SK-N-SH (cell line): ENCODE measurements around the gene CRYBG2. TPM values are rescaled to one million over a fixed set of nuclear protein-coding genes. Genes with fewer than 3 reads are reported as not detected.

Experiments
- CTCF ChIA-PET: fragments of 300-600, 350-600 bp; formaldehyde crosslinking; extraction: SDS; loops from one replicate; lab custom pipeline; 2021; lab: Yijun Ruan, JAX
- POLR2A ChIA-PET: fragments of 350-600 bp; sonication (Branson Sonifier 250); formaldehyde crosslinking; extraction: SDS; loops from one replicate; lab custom pipeline; 2020; ENCODE audit warnings: antibody characterized with exemption, inconsistent platforms; lab: Yijun Ruan, JAX
- DNase-seq: peaks from one replicate; pipeline ENCODE4 v3.0.0; 2012
- H2AFZ ChIP-seq: fragments of 200-600 bp; sonication (generic); 2 replicates; pipeline ENCODE4 v1.8.1; 2016; ENCODE audit warnings: antibody characterized with exemption, mild to moderate bottlenecking, low read depth
- H3F3A ChIP-seq: fragments of 200-600 bp; sonication (generic); replicated peaks from 2 replicates; pipeline ENCODE3; 2016; ENCODE audit warnings: antibody characterized with exemption, mild to moderate bottlenecking; ENCODE audit not compliant: insufficient read depth
- H3K27ac ChIP-seq, 2 experiments: fragments of 200-500 bp in 1 of 2; fragments of 200-600 bp in 1 of 2; sonication (Bioruptor generic) in 1 of 2; sonication (generic), shearing (Covaris generic) in 1 of 2; 2 replicates each; pipeline versions ENCODE4 v1.5.1 to v1.6.1; 2014 to 2016; ENCODE audit warnings: low read depth in 2 of 2, inconsistent platforms in 1 of 2, low read length in 1 of 2, mild to moderate bottlenecking in 1 of 2, mixed read lengths in 1 of 2
- H3K27me3 ChIP-seq: fragments of 200-600 bp; sonication (generic), shearing (Covaris generic); 2 replicates; pipeline ENCODE4 v1.6.1; 2016; ENCODE audit warnings: mixed run types; ENCODE audit not compliant: insufficient read depth
- H3K36me3 ChIP-seq, 2 experiments: fragments of 200-500 bp in 1 of 2; fragments of 200-600 bp in 1 of 2; sonication (Bioruptor generic) in 1 of 2; sonication (generic) in 1 of 2; replicated peaks in 1 of 2; 2 replicates each; pipeline versions ENCODE3 to v1.5.1; 2014 to 2016; ENCODE audit warnings: low read length in 1 of 2, mild to moderate bottlenecking in 1 of 2; ENCODE audit not compliant: insufficient read depth in 2 of 2, control insufficient read depth in 1 of 2
- H3K4me1 ChIP-seq, 2 experiments: fragments of 200-500 bp in 1 of 2; fragments of 200-600 bp in 1 of 2; sonication (Bioruptor generic) in 1 of 2; sonication (generic), shearing (Covaris generic) in 1 of 2; 2 replicates each; pipeline versions ENCODE4 v1.5.1 to v1.6.1; 2014 to 2016; ENCODE audit warnings: low read depth in 1 of 2, low read length in 1 of 2, mixed run types in 1 of 2; ENCODE audit not compliant: insufficient read depth in 2 of 2, control insufficient read depth in 1 of 2
- H3K4me2 ChIP-seq: fragments of 200-600 bp; sonication (generic), shearing (Covaris generic); 2 replicates; pipeline ENCODE4 v1.6.1; 2017; ENCODE audit warnings: mixed run types
- H3K4me3 ChIP-seq, 2 experiments: fragments of 200-500 bp in 1 of 2; fragments of 200-600 bp in 1 of 2; sonication (Bioruptor generic) in 1 of 2; sonication (generic), shearing (Covaris generic) in 1 of 2; 2 replicates each; pipeline versions ENCODE4 v1.5.1 to v1.8.1; 2014 to 2016; ENCODE audit warnings: low read depth in 2 of 2, inconsistent platforms in 1 of 2, low read length in 1 of 2, mild to moderate bottlenecking in 1 of 2, mixed read lengths in 1 of 2, moderate library complexity in 1 of 2
- H3K79me2 ChIP-seq: fragments of 200-600 bp; sonication (generic); 2 replicates; pipeline ENCODE4 v1.8.1; 2017; ENCODE audit warnings: mild to moderate bottlenecking; ENCODE audit not compliant: insufficient read depth
- H3K9ac ChIP-seq: fragments of 200-600 bp; sonication (generic); 2 replicates; pipeline ENCODE4 v1.6.1; 2017; ENCODE audit warnings: mixed run types
- H3K9me2 ChIP-seq: fragments of 200-600 bp; sonication (generic); 2 replicates; pipeline ENCODE4 v1.6.1; 2017; ENCODE audit warnings: mixed run types
- H3K9me3 ChIP-seq: fragments of 200-600 bp; sonication (generic); 2 replicates; pipeline ENCODE4 v1.6.1; 2017; ENCODE audit warnings: mixed run types, mild to moderate bottlenecking, moderate library complexity
- H4K20me1 ChIP-seq: fragments of 200-600 bp; sonication (generic); 2 replicates; pipeline ENCODE4 v1.6.1; 2017; ENCODE audit warnings: mild to moderate bottlenecking, mixed run types; ENCODE audit not compliant: insufficient read depth
- CHD2 ChIP-seq: fragments of 150-350 bp; IDR thresholded peaks from 2 replicates; pipeline ENCODE4 v1.6.1; 2018; ENCODE audit warnings: low read length; ENCODE audit not compliant: partially characterized antibody
- EP300 ChIP-seq, 2 experiments: IDR thresholded peaks; 2 replicates each; pipeline versions ENCODE4 v1.4.0 to v1.6.1; 2012; ENCODE audit warnings: borderline replicate concordance in 1 of 2, low read depth in 1 of 2, low read length in 1 of 2
- EZH2phosphoT487 ChIP-seq: fragments of 200-600 bp; sonication (generic); IDR thresholded peaks from 2 replicates; pipeline ENCODE4 v1.6.1; 2017; ENCODE audit warnings: low read depth, mixed run types, mild to moderate bottlenecking, antibody characterized with exemption, moderate library complexity, borderline replicate concordance
- FOSL2 ChIP-seq: IDR thresholded peaks from 2 replicates; pipeline ENCODE4 v1.4.0; 2012; ENCODE audit warnings: low read depth, mild to moderate bottlenecking, moderate library complexity, borderline replicate concordance
- GABPA ChIP-seq: IDR thresholded peaks from 2 replicates; pipeline ENCODE4 v1.4.0; 2012; ENCODE audit warnings: low read depth, mild to moderate bottlenecking
- JUND ChIP-seq: IDR thresholded peaks from 2 replicates; pipeline ENCODE4 v1.4.0; 2012
- MXI1 ChIP-seq: IDR thresholded peaks from 2 replicates; pipeline ENCODE4 v1.6.1; 2012; ENCODE audit warnings: mild to moderate bottlenecking, low read depth, low read length, improper control_type of control experiment
- NFIC ChIP-seq: IDR thresholded peaks from 2 replicates; pipeline ENCODE4 v1.4.0; 2012; ENCODE audit warnings: borderline replicate concordance
- NRF1 ChIP-seq: IDR thresholded peaks from 2 replicates; pipeline ENCODE4 v1.6.1; 2012; ENCODE audit warnings: low read depth, mild to moderate bottlenecking, low read length
- RAD21 ChIP-seq: IDR thresholded peaks from 2 replicates; pipeline ENCODE4 v1.6.1; 2012; ENCODE audit warnings: mild to moderate bottlenecking, low read length
- RXRA ChIP-seq: IDR thresholded peaks from 2 replicates; pipeline ENCODE4 v1.4.0; 2012; ENCODE audit warnings: low read depth, mild to moderate bottlenecking, borderline replicate concordance
- SIN3A ChIP-seq: IDR thresholded peaks from 2 replicates; pipeline ENCODE4 v1.6.1; 2012; ENCODE audit warnings: low read depth, mild to moderate bottlenecking, low read length, moderate library complexity, borderline replicate concordance
- SMC3 ChIP-seq: IDR thresholded peaks from 2 replicates; pipeline ENCODE4 v1.6.1; 2012; ENCODE audit warnings: low read depth, low read length, improper control_type of control experiment
- TCF12 ChIP-seq: IDR thresholded peaks from 2 replicates; pipeline ENCODE4 v1.4.0; 2012
- YY1 ChIP-seq: IDR thresholded peaks from 2 replicates; pipeline ENCODE4 v1.4.0; 2012; ENCODE audit warnings: low read depth, mild to moderate bottlenecking
- WGBS: methylation state at CpG from one replicate; pipeline ENCODE4 v1.1.6; 2017; ENCODE audit warnings: low lambda C conversion rate; 5-methylcytosine and 5-hydroxymethylcytosine counted together
- polyA plus RNA-seq, 3 experiments: library from polyadenylated mRNA; depleted of rRNA; stranded (reverse); fragments of >200 nt; gene quantifications; 2 replicates each; pipeline ENCODE4 v1.2.3, GENCODE V29; 2012
- TF ChIP-seq, protein P1 (sequence below): fragments of 200-600 bp; sonication (generic); IDR thresholded peaks from 2 replicates; pipeline ENCODE4 v1.6.1; 2017; ENCODE audit warnings: antibody characterized with exemption, mild to moderate bottlenecking, moderate library complexity
- TF ChIP-seq, protein P2 (sequence below): fragments of 150-350 bp; IDR thresholded peaks from 2 replicates; pipeline ENCODE4 v1.6.1; 2016; ENCODE audit warnings: mild to moderate bottlenecking, low read depth, low read length
- TF ChIP-seq, protein P3 (sequence below): fragments of 150-350 bp; IDR thresholded peaks from 2 replicates; pipeline ENCODE4 v1.6.1; 2017; ENCODE audit warnings: antibody characterized with exemption, low read length, low read depth, borderline replicate concordance
- TF ChIP-seq, protein P4 (sequence below): IDR thresholded peaks from 2 replicates; pipeline ENCODE4 v1.4.0; 2012; ENCODE audit warnings: low read depth, borderline replicate concordance

CRYBG2 gene
- polyA plus RNA-seq, 1 of the 3 experiments (the other 2 are of a cell fraction) = 0.08 TPM

DNA sequence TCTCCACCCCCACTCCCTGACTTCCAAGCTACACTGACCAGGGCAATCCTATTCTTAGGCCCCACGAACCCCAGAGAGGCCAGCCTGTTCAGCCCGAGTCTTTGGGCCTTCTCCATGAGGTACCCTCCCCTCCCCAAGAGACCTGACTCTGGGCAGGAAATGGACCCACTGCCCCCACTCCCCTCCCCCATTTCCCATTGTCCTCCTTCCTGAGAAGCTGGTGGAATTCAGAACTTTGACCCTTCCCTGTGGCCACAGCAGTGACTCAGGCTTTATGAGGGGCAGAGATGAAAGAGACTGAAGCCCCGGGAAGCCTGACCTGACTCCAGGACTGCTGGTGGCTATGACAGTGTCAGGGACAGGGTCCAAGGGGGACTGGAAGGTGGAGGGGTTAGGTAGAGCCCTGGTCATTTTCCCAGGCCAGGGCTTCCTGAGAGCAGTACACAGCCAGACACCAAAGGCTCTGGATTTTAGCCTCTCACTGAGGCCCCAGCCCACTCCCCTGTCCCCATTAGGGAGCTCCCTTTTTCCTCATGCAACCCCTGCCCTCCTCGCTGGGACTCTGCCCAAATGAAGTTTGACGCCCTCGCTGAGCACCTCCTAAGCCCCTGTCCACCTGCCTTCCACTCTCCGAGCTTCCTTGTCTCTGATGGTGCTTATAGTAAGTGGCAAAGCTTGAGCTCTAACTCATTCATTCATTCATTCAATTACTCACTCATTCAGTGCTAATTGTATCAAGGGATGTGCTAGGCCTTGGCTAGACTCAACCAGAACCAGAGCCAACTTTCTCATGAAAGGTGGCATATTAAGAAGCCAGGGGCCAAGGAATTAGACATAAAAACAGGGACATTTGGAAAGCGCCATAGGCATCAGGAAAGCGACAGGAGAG lies 3.0 kb downstream of the CRYBG2 start:
- no peaks in the 10 kb centered on the region for H3K79me2 ChIP-seq
- no peaks in the 10 kb centered on the region for H3K4me1 ChIP-seq
- TF ChIP-seq SMC3 (no peak), RXRA (no peak), FOSL2 (no peak), RAD21 (no peak), NFIC (no peak), GABPA (no peak), CHD2 (no peak)
- TF ChIP-seq, protein P1, sequence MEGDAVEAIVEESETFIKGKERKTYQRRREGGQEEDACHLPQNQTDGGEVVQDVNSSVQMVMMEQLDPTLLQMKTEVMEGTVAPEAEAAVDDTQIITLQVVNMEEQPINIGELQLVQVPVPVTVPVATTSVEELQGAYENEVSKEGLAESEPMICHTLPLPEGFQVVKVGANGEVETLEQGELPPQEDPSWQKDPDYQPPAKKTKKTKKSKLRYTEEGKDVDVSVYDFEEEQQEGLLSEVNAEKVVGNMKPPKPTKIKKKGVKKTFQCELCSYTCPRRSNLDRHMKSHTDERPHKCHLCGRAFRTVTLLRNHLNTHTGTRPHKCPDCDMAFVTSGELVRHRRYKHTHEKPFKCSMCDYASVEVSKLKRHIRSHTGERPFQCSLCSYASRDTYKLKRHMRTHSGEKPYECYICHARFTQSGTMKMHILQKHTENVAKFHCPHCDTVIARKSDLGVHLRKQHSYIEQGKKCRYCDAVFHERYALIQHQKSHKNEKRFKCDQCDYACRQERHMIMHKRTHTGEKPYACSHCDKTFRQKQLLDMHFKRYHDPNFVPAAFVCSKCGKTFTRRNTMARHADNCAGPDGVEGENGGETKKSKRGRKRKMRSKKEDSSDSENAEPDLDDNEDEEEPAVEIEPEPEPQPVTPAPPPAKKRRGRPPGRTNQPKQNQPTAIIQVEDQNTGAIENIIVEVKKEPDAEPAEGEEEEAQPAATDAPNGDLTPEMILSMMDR = no peak
- TF ChIP-seq, protein P2, sequence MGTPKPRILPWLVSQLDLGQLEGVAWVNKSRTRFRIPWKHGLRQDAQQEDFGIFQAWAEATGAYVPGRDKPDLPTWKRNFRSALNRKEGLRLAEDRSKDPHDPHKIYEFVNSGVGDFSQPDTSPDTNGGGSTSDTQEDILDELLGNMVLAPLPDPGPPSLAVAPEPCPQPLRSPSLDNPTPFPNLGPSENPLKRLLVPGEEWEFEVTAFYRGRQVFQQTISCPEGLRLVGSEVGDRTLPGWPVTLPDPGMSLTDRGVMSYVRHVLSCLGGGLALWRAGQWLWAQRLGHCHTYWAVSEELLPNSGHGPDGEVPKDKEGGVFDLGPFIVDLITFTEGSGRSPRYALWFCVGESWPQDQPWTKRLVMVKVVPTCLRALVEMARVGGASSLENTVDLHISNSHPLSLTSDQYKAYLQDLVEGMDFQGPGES = no peak
- TF ChIP-seq, protein P3, sequence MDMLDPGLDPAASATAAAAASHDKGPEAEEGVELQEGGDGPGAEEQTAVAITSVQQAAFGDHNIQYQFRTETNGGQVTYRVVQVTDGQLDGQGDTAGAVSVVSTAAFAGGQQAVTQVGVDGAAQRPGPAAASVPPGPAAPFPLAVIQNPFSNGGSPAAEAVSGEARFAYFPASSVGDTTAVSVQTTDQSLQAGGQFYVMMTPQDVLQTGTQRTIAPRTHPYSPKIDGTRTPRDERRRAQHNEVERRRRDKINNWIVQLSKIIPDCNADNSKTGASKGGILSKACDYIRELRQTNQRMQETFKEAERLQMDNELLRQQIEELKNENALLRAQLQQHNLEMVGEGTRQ = no peak
- TF ChIP-seq, protein P4, sequence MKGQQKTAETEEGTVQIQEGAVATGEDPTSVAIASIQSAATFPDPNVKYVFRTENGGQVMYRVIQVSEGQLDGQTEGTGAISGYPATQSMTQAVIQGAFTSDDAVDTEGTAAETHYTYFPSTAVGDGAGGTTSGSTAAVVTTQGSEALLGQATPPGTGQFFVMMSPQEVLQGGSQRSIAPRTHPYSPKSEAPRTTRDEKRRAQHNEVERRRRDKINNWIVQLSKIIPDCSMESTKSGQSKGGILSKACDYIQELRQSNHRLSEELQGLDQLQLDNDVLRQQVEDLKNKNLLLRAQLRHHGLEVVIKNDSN = no peak
- H3K4me2 ChIP-seq = no peak overlapping the region
- H3K4me3 ChIP-seq = no peak overlapping the region
- H3K9me2 ChIP-seq = no peaks in the 10 kb centered on the region
- no peak overlapping the region for H3K9ac ChIP-seq
- 89% methylated on average over 9 of the region's 9 CpGs for WGBS
- ChIA-PET POLR2A (no interaction called here), CTCF (interaction anchor here (0.9 to 11.9 kb wide), 3 partner anchors 12 to 66 kb away, joined by 3 to 99 read pairs (median 6); no protein-coding TSS in a partner anchor)
- H4K20me1 ChIP-seq = no peaks in the 10 kb centered on the region
- H2AFZ ChIP-seq = no peak overlapping the region
- no peaks in the 10 kb centered on the region for H3K9me3 ChIP-seq
- no peaks in the 10 kb centered on the region for H3K36me3 ChIP-seq
- H3K27ac ChIP-seq = no peak overlapping the region
- H3F3A ChIP-seq = no peaks in the 10 kb centered on the region
- no peak for DNase-seq
- no peaks in the 10 kb centered on the region for H3K27me3 ChIP-seq

DNA sequence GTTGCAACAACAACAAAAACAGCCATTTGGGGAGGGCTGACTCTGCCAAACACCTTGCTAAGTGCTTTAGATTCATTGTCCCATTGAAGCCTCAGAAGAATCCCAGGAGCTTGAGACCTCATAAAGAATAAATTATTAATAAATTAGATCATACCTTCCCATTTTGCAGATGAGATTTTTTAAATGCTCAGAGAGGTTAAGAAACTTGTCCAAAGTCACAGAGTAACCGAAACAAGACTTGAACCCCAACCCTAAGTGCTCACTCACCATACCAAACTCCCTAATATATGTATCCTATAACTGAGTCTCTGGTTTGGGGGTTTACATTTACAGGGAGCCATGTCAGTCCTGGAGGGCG lies 3.6 kb downstream of the CRYBG2 start:
- 76% methylated on average over 2 of the region's 2 CpGs for WGBS
- Histone ChIP-seq H3K36me3 (no peaks in the 10 kb centered on the region), H3K9me2 (no peaks in the 10 kb centered on the region), H3K9ac (no peak overlapping the region), H3F3A (no peaks in the 10 kb centered on the region), H3K4me2 (no peak overlapping the region), H3K27ac (no peak overlapping the region), H3K4me1 (no peaks in the 10 kb centered on the region), H3K79me2 (no peaks in the 10 kb centered on the region), H4K20me1 (no peaks in the 10 kb centered on the region), H3K9me3 (no peaks in the 10 kb centered on the region), H2AFZ (no peak overlapping the region), H3K4me3 (no peak overlapping the region), H3K27me3 (no peaks in the 10 kb centered on the region)
- POLR2A ChIA-PET = no interaction called here
- CTCF ChIA-PET = interaction anchor here (0.9 to 11.9 kb wide), 4 partner anchors 13 to 67 kb away, joined by 3 to 99 read pairs (median 4); no protein-coding TSS in a partner anchor
- no peak for DNase-seq
- TF ChIP-seq TCF12 (no peak), GABPA (no peak), EP300 (IDR thresholded peaks at IDR 0.05; ENCODE audit: borderline replicate concordance in 1 of 2, low read depth in 1 of 2, low read length in 1 of 2) (no peak), YY1 (no peak), JUND (no peak), SIN3A (no peak), MXI1 (no peak), FOSL2 (no peak), EZH2phosphoT487 (no peak), RXRA (no peak), NRF1 (no peak), SMC3 (no peak)
